H1 (cell line): ENCODE data around the gene CPA3.

Experiments used
- GABPA ChIP-seq: IDR thresholded peaks from 2 replicates; pipeline ENCODE4 v1.6.1; 2011; ENCODE audit warnings: mild to moderate bottlenecking, low read length, moderate library complexity, borderline replicate concordance; ENCODE audit not compliant: insufficient read depth
- MAX ChIP-seq: IDR thresholded peaks from 2 replicates; pipeline ENCODE4 v1.6.1; 2012; ENCODE audit warnings: inconsistent platforms
- NRF1 ChIP-seq: IDR thresholded peaks from 2 replicates; pipeline ENCODE4 v1.6.1; 2011; ENCODE audit warnings: mild to moderate bottlenecking, low read depth, low read length, improper control_type of control experiment
- POLR2AphosphoS5 ChIP-seq: IDR thresholded peaks from 2 replicates; pipeline ENCODE4 v1.6.1; 2011; ENCODE audit warnings: low read depth, low read length
- SIN3A ChIP-seq, 2 experiments: IDR thresholded peaks in 1 of 2; conservative IDR thresholded peaks in 1 of 2; 2 replicates each; pipeline ENCODE4 v1.6.1; 2011 to 2012; ENCODE audit warnings: low read length in 2 of 2, improper control_type of control experiment in 1 of 2, low read depth in 1 of 2, mild to moderate bottlenecking in 1 of 2
- TAF1 ChIP-seq: IDR thresholded peaks from 2 replicates; pipeline ENCODE4 v1.6.1; 2011; ENCODE audit warnings: mild to moderate bottlenecking, low read depth, low read length
- TCF12 ChIP-seq: IDR thresholded peaks from 2 replicates; pipeline ENCODE4 v1.6.1; 2011; ENCODE audit warnings: low read depth, mild to moderate bottlenecking, low read length
- YY1 ChIP-seq: IDR thresholded peaks from 2 replicates; pipeline ENCODE4 v1.6.1; 2011; ENCODE audit warnings: low read depth, mild to moderate bottlenecking, low read length
- ZNF274 ChIP-seq: IDR thresholded peaks from 2 replicates; pipeline ENCODE4 v1.7.0; 2012; ENCODE audit warnings: low read length, borderline replicate concordance; ENCODE audit errors: extremely low read depth
- TF ChIP-seq, protein P1 (sequence below), 3 experiments: IDR thresholded peaks; 1 replicate in 2 of 3; 2 replicates in 1 of 3; pipeline versions ENCODE4 v1.5.1 to v1.6.1; 2011; ENCODE audit warnings: low read length in 3 of 3, mild to moderate bottlenecking in 3 of 3, inconsistent platforms in 2 of 3, low read depth in 1 of 3, moderate library complexity in 1 of 3; ENCODE audit not compliant: insufficient read depth in 1 of 3; ENCODE audit errors: control extremely low read depth in 1 of 3

GRCh38 chr3:148839805-148840204 lies 25.3 kb upstream of the CPA3 start:
- TF ChIP-seq MAX (no peak), GABPA (no peak), SIN3A (conservative IDR thresholded peaks at IDR 0.05 in 1 of 2, IDR thresholded peaks at IDR 0.05 in 1 of 2; ENCODE audit: low read depth in 1 of 2, low read length in 2 of 2) (no peak), TAF1 (no peak), NRF1 (no peak), ZNF274 (no peak), TCF12 (no peak), YY1 (no peak), POLR2AphosphoS5 (no peak)
- TF ChIP-seq, protein P1, sequence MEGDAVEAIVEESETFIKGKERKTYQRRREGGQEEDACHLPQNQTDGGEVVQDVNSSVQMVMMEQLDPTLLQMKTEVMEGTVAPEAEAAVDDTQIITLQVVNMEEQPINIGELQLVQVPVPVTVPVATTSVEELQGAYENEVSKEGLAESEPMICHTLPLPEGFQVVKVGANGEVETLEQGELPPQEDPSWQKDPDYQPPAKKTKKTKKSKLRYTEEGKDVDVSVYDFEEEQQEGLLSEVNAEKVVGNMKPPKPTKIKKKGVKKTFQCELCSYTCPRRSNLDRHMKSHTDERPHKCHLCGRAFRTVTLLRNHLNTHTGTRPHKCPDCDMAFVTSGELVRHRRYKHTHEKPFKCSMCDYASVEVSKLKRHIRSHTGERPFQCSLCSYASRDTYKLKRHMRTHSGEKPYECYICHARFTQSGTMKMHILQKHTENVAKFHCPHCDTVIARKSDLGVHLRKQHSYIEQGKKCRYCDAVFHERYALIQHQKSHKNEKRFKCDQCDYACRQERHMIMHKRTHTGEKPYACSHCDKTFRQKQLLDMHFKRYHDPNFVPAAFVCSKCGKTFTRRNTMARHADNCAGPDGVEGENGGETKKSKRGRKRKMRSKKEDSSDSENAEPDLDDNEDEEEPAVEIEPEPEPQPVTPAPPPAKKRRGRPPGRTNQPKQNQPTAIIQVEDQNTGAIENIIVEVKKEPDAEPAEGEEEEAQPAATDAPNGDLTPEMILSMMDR (IDR thresholded peaks at IDR 0.05; ENCODE audit: control extremely low read depth in 1 of 3, insufficient read depth in 1 of 3, low read depth in 1 of 3, low read length in 3 of 3) = no peak
